RWPE2 (cell line): ENCODE measurements around the gene PLCL2.

Experiments used
- ATAC-seq: fragments of 200-7000 bp; cut with Tn5 transposase; 3 replicates; pipeline ENCODE4 v1.9.1; 2021; ENCODE audit warnings: low read depth
- DNase-seq: peaks from one replicate; pipeline ENCODE4 v3.0.0-alpha.2; 2020; ENCODE audit warnings: low spot score
- H3K27ac ChIP-seq: fragments of 450-650 bp; 2 replicates; pipeline ENCODE4 v1.5.1; 2017; ENCODE audit warnings: mild to moderate bottlenecking; ENCODE audit not compliant: poor library complexity, severe bottlenecking
- H3K27me3 ChIP-seq: fragments of 250-450 bp; sonication (Bioruptor Pico); 2 replicates; pipeline ENCODE4 v1.5.1; 2021; ENCODE audit warnings: mild to moderate bottlenecking, moderate library complexity; ENCODE audit not compliant: insufficient read depth, poor library complexity, severe bottlenecking
- H3K36me3 ChIP-seq: fragments of 250-450 bp; sonication (Bioruptor Pico); 2 replicates; pipeline ENCODE4 v1.5.1; 2020; ENCODE audit warnings: low read depth, mild to moderate bottlenecking, moderate library complexity
- H3K4me1 ChIP-seq: fragments of 250-450 bp; sonication (Bioruptor Pico); 2 replicates; pipeline ENCODE4 v1.5.1; 2021; ENCODE audit warnings: mild to moderate bottlenecking, moderate library complexity; ENCODE audit not compliant: insufficient read depth, poor library complexity, severe bottlenecking
- H3K4me3 ChIP-seq: fragments of 250-450 bp; sonication (Bioruptor Pico); 2 replicates; pipeline ENCODE4 v1.5.1; 2021; ENCODE audit warnings: mild to moderate bottlenecking, moderate library complexity; ENCODE audit not compliant: severe bottlenecking
- H3K9me3 ChIP-seq: fragments of 250-450 bp; sonication (Bioruptor Pico); 2 replicates; pipeline ENCODE4 v1.5.1; 2021; ENCODE audit warnings: mild to moderate bottlenecking, moderate library complexity; ENCODE audit not compliant: severe bottlenecking
- TF ChIP-seq, protein P1 (sequence below): fragments of 450-650 bp; IDR thresholded peaks from one replicate; pipeline ENCODE4 v1.5.1; 2017; ENCODE audit warnings: mild to moderate bottlenecking, moderate library complexity; ENCODE audit not compliant: poor library complexity, severe bottlenecking

Gene PLCL2

DNA sequence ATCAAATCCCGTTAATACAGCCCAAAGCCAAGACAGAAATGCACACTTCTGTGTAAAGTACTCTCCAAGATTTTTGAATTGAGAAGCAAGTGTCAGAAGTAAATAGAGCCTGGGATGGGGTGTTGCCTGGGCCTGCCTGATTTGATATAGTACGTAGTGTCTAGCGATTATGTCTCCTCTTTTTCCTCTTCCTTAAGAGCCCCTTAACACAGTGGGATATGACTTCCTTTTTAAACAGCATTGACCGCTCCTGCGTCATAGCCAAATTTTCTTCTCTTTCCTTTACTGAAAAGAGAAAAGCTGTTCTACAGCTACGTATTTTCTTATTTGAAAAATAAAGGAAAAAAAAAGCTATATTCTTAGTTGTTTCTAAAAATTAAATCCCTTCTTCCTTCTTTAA lies 97.7 kb downstream of the PLCL2 start:
- H3K4me3 ChIP-seq = no peak overlapping the region
- TF ChIP-seq, protein P1, sequence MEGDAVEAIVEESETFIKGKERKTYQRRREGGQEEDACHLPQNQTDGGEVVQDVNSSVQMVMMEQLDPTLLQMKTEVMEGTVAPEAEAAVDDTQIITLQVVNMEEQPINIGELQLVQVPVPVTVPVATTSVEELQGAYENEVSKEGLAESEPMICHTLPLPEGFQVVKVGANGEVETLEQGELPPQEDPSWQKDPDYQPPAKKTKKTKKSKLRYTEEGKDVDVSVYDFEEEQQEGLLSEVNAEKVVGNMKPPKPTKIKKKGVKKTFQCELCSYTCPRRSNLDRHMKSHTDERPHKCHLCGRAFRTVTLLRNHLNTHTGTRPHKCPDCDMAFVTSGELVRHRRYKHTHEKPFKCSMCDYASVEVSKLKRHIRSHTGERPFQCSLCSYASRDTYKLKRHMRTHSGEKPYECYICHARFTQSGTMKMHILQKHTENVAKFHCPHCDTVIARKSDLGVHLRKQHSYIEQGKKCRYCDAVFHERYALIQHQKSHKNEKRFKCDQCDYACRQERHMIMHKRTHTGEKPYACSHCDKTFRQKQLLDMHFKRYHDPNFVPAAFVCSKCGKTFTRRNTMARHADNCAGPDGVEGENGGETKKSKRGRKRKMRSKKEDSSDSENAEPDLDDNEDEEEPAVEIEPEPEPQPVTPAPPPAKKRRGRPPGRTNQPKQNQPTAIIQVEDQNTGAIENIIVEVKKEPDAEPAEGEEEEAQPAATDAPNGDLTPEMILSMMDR = no peak
- H3K27ac ChIP-seq = no peak overlapping the region
- ATAC-seq (no peak), DNase-seq (no peak)
- no peaks in the 10 kb centered on the region for H3K36me3 ChIP-seq
- H3K27me3 ChIP-seq = no peaks in the 10 kb centered on the region
- no peaks in the 10 kb centered on the region for H3K4me1 ChIP-seq
- no peaks in the 10 kb centered on the region for H3K9me3 ChIP-seq

DNA sequence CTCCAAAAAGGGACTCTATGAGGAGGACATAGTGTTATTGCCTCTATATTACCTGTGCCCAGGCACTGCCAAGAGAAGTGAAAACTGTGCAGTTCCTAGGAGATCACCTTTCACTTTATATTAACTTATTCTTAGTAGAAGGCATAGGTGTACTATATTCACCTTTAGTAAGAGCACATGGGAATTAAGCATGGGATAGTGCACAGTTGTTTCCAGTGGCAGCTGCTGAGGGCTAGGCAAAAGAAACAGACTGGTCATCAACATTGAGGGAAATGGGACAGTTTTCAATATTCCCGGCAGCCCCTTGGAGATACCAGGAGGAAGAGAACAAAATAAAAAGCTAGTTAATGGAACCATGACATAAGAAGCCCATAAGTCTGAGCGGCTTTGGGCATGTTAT lies 100.9 kb downstream of the PLCL2 start:
- H3K27ac ChIP-seq = no peak overlapping the region
- no peaks in the 10 kb centered on the region for H3K36me3 ChIP-seq
- no peak for DNase-seq
- H3K4me3 ChIP-seq = no peak overlapping the region
- no peaks in the 10 kb centered on the region for H3K9me3 ChIP-seq
- TF ChIP-seq, protein P1 = no peak
- no peaks in the 10 kb centered on the region for H3K4me1 ChIP-seq
- H3K27me3 ChIP-seq = no peaks in the 10 kb centered on the region
- no peak for ATAC-seq

DNA sequence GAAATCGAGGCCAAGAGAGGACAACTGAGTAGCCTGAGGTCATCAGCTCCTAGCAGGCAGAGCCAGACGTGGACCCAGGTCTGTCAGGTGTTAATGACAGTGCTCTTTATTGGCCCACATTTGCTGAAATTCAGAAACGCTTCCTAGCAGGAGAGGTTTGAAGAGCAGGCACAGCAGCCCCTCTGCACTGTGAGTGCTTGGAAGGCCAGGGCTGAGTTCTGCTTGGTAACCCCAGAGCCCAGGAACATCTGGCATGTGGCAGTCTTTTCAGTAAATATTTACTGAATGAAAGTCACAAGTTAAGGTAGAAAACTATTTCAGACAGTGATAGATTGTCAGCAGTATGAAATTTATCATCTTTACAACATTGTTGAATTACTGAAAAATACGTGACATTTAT lies 102.4 kb downstream of the PLCL2 start:
- Histone ChIP-seq H3K4me1 (no peaks in the 10 kb centered on the region), H3K27me3 (no peaks in the 10 kb centered on the region), H3K4me3 (no peak overlapping the region), H3K36me3 (no peaks in the 10 kb centered on the region), H3K27ac (no peak overlapping the region), H3K9me3 (no peaks in the 10 kb centered on the region)
- DNase-seq (no peak), ATAC-seq (no peak)
- TF ChIP-seq, protein P1 = no peak

GRCh38 chr3:16990163-16990562 lies 105.4 kb downstream of the PLCL2 start:
- no peak for DNase-seq
- Histone ChIP-seq H3K9me3 (no peaks in the 10 kb centered on the region), H3K27me3 (no peaks in the 10 kb centered on the region), H3K4me1 (no peaks in the 10 kb centered on the region), H3K36me3 (no peaks in the 10 kb centered on the region), H3K4me3 (no peak overlapping the region), H3K27ac (no peak overlapping the region)
- TF ChIP-seq, protein P1 = no peak
- no peak for ATAC-seq

DNA sequence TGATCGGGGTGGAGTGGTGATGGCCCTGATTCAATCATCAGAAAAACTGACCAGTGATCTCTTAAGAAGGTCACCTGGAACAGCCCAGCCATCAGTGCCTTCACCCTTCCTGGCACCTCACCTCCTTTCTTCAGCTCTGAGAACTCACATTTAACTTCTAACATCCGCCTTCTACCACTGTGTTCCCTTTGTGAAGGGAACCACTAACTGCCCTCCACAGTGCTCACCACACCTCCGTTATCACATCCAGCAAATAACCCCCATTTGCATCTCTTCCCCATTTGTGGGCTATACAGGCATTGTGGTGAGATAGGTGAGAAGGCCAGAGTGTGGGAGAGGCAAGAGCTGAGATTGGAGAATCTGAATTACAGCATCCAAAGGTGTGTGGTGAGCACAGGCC lies 107.4 kb downstream of the PLCL2 start:
- H3K27ac ChIP-seq = no peak overlapping the region
- H3K27me3 ChIP-seq = no peaks in the 10 kb centered on the region
- no peaks in the 10 kb centered on the region for H3K4me1 ChIP-seq
- TF ChIP-seq, protein P1 = no peak
- no peaks in the 10 kb centered on the region for H3K36me3 ChIP-seq
- no peak for DNase-seq
- H3K9me3 ChIP-seq = no peaks in the 10 kb centered on the region
- ATAC-seq = no peak
- no peak overlapping the region for H3K4me3 ChIP-seq
